Measurements from ENCODE around the gene CEP57.

DNA sequence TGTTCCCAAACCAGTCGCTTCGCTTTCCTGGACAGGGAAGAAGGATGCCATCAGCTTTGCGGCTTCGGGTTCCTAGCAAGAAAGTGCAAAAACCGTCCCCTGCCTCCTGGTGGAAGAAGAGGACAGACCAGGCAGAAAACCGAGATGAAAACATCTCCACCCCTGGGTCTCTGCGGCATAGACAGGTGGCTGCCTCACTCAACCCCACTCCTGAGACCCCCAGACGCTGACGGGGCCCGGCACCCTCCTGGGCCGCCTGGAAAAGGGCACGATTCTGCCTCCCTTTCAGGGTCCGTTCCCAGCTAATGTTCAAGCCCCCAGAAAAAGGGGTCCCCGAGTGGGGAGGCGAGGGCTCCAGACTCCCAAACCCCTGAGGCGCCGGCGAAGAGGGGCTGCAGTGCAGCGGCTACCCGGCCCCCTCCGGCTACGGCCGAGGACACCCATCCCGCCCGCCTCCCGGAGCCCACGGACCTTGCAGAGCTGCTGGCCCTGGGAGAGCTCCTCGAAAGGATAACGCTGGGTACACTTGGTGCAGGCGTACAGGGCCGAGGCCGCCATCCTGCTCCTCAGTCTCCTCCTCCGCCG, 1.3 kb upstream of the CEP57 start:
- TF ChIP-seq, protein P1, sequence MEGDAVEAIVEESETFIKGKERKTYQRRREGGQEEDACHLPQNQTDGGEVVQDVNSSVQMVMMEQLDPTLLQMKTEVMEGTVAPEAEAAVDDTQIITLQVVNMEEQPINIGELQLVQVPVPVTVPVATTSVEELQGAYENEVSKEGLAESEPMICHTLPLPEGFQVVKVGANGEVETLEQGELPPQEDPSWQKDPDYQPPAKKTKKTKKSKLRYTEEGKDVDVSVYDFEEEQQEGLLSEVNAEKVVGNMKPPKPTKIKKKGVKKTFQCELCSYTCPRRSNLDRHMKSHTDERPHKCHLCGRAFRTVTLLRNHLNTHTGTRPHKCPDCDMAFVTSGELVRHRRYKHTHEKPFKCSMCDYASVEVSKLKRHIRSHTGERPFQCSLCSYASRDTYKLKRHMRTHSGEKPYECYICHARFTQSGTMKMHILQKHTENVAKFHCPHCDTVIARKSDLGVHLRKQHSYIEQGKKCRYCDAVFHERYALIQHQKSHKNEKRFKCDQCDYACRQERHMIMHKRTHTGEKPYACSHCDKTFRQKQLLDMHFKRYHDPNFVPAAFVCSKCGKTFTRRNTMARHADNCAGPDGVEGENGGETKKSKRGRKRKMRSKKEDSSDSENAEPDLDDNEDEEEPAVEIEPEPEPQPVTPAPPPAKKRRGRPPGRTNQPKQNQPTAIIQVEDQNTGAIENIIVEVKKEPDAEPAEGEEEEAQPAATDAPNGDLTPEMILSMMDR (conservative IDR thresholded peaks at IDR 0.05 in 1 of 2, IDR thresholded peaks at IDR 0.05 in 1 of 2; ENCODE audit: low read depth in 1 of 2, low read length in 2 of 2) = peak; percentile 27 to 47
- no peak for TF ChIP-seq EZH2 (IDR thresholded peaks at IDR 0.05; ENCODE audit: low read length, missing control alignments)

Data from fibroblast of lung (primary cell).